HEK293 (cell line): ENCODE data around the gene TSLP.

Experiments used
- CTCF ChIA-PET: fragments of 350-600 bp; formaldehyde crosslinking; extraction: SDS; loops from one replicate; lab custom pipeline; 2021; ENCODE audit warnings: antibody characterized with exemption; lab: Yijun Ruan, JAX
- POLR2A ChIA-PET: fragments of 300-600 bp; formaldehyde crosslinking; extraction: SDS; loops from one replicate; lab custom pipeline; 2020; ENCODE audit warnings: antibody characterized with exemption, inconsistent platforms; lab: Yijun Ruan, JAX
- H3K27ac ChIP-seq: fragments of 200-500 bp; sonication (Bioruptor generic); 2 replicates; pipeline ENCODE4 v1.5.1; 2014; ENCODE audit warnings: low read depth, low read length, control low read depth, inconsistent platforms; ENCODE audit errors: extremely low read depth
- H3K36me3 ChIP-seq, 2 experiments: fragments of 200-500 bp in 1 of 2; sonication (Bioruptor generic) in 1 of 2; 1 replicate in 1 of 2; 2 replicates in 1 of 2; pipeline ENCODE4 v1.5.1; 2014 to 2017; ENCODE audit warnings: inconsistent platforms in 2 of 2, low read length in 2 of 2; ENCODE audit not compliant: control insufficient read depth in 2 of 2, insufficient read depth in 1 of 2
- H3K4me1 ChIP-seq: fragments of 200-500 bp; sonication (Bioruptor generic); 2 replicates; pipeline ENCODE4 v1.5.1; 2014; ENCODE audit warnings: mild to moderate bottlenecking, low read length, inconsistent platforms; ENCODE audit not compliant: control insufficient read depth, insufficient read depth
- H3K4me3 ChIP-seq: 2 replicates; pipeline ENCODE4 v1.5.1; 2011; ENCODE audit warnings: low read depth, mild to moderate bottlenecking, control low read depth, low read length, moderate library complexity
- H3K9me3 ChIP-seq: fragments of 200-500 bp; sonication (Bioruptor generic); 2 replicates; pipeline ENCODE4 v1.5.1; 2014; ENCODE audit warnings: low read depth, low read length, inconsistent platforms; ENCODE audit not compliant: control insufficient read depth, insufficient read depth
- FEZF1 ChIP-seq: fragments of 450-650 bp; formaldehyde crosslinking; IDR thresholded peaks from 2 replicates; pipeline ENCODE4 v1.5.1; 2016; ENCODE audit warnings: missing biosample characterization, missing genetic modification characterization
- GLIS2 ChIP-seq: fragments of 450-650 bp; formaldehyde crosslinking; IDR thresholded peaks from 2 replicates; pipeline ENCODE4 v1.5.1; 2016; ENCODE audit warnings: missing biosample characterization, missing genetic modification characterization
- MZF1 ChIP-seq: fragments of 450-650 bp; formaldehyde crosslinking; IDR thresholded peaks from 2 replicates; pipeline ENCODE4 v1.5.1; 2017; ENCODE audit warnings: missing biosample characterization, missing genetic modification characterization, borderline replicate concordance
- ZNF174 ChIP-seq: fragments of 450-650 bp; formaldehyde crosslinking; IDR thresholded peaks from 2 replicates; pipeline ENCODE4 v1.5.0; 2017; ENCODE audit warnings: missing biosample characterization, mild to moderate bottlenecking, missing genetic modification characterization
- ZNF221 ChIP-seq: fragments of 450-650 bp; formaldehyde crosslinking; IDR thresholded peaks from 2 replicates; pipeline ENCODE4 v1.5.1; 2017; ENCODE audit warnings: missing biosample characterization, missing genetic modification characterization, borderline replicate concordance
- ZNF48 ChIP-seq: fragments of 450-650 bp; formaldehyde crosslinking; IDR thresholded peaks from 2 replicates; pipeline ENCODE4 v1.5.1; 2016; ENCODE audit warnings: missing biosample characterization, missing genetic modification characterization
- ZNF624 ChIP-seq: fragments of 450-650 bp; formaldehyde crosslinking; IDR thresholded peaks from 2 replicates; pipeline ENCODE4 v1.5.1; 2017; ENCODE audit warnings: missing biosample characterization, missing genetic modification characterization
- ZNF664 ChIP-seq: fragments of 450-650 bp; formaldehyde crosslinking; IDR thresholded peaks from 2 replicates; pipeline ENCODE4 v1.5.1; 2016; ENCODE audit warnings: missing biosample characterization, missing genetic modification characterization
- ZXDB ChIP-seq: fragments of 450-650 bp; formaldehyde crosslinking; IDR thresholded peaks from 2 replicates; pipeline ENCODE4 v1.5.1; 2016; ENCODE audit warnings: missing biosample characterization, missing genetic modification characterization
- TF ChIP-seq, protein P1 (sequence below): fragments of 450-650 bp; IDR thresholded peaks from 2 replicates; pipeline ENCODE4 v1.5.1; 2018; ENCODE audit warnings: missing biosample characterization, mild to moderate bottlenecking, missing genetic modification characterization
- TF ChIP-seq, protein P2 (sequence below): fragments of 450-650 bp; formaldehyde crosslinking; IDR thresholded peaks from 2 replicates; pipeline ENCODE4 v1.5.1; 2016; ENCODE audit warnings: missing biosample characterization, missing genetic modification characterization
- TF ChIP-seq, protein P3 (sequence below): fragments of 450-650 bp; formaldehyde crosslinking; IDR thresholded peaks from 2 replicates; pipeline ENCODE4 v1.5.1; 2016; ENCODE audit warnings: missing biosample characterization, missing genetic modification characterization
- TF ChIP-seq, protein P4 (sequence below): fragments of 450-650 bp; formaldehyde crosslinking; IDR thresholded peaks from 2 replicates; pipeline ENCODE4 v1.5.1; 2016; ENCODE audit warnings: missing biosample characterization, missing genetic modification characterization

Gene TSLP

DNA sequence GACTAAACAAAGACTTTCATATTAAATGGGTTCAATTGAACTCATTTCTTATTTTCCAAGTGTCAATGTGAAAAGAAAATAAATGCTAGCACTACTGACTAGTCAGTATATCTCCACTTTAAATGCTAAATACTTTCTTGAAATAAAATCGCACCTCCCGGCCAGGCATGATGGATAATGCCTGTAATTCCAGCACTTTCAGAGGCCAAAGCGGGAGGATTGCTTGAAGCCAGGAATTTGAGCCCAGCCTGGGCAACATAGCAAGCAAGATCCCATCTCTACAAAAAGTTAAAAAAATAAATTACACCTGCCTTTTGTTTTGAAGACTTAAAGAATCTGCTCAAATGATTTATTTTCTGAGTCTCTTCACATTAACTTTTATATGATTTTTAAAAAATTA lies 55.4 kb downstream of the TSLP start:
- H3K36me3 ChIP-seq, result peaks cover 24 to 44% of the 10 kb centered on the region in 2 experiments
- CTCF ChIA-PET, result no interaction called here
- POLR2A ChIA-PET, result no interaction called here

More for the DNA sequence above, 55.4 kb downstream of the TSLP start:
- Histone ChIP-seq H3K27ac (no peak overlapping the region), H3K9me3 (no peaks in the 10 kb centered on the region), H3K4me1 (no peaks in the 10 kb centered on the region), H3K4me3 (no peak overlapping the region)
- TF ChIP-seq, protein P1, sequence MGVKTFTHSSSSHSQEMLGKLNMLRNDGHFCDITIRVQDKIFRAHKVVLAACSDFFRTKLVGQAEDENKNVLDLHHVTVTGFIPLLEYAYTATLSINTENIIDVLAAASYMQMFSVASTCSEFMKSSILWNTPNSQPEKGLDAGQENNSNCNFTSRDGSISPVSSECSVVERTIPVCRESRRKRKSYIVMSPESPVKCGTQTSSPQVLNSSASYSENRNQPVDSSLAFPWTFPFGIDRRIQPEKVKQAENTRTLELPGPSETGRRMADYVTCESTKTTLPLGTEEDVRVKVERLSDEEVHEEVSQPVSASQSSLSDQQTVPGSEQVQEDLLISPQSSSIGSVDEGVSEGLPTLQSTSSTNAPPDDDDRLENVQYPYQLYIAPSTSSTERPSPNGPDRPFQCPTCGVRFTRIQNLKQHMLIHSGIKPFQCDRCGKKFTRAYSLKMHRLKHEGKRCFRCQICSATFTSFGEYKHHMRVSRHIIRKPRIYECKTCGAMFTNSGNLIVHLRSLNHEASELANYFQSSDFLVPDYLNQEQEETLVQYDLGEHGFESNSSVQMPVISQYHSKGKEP (tag by site-specific recombination), result no peak
- no peak for TF ChIP-seq ZXDB (tag by site-specific recombination)
- no peak for TF ChIP-seq GLIS2 (tag by site-specific recombination)
- TF ChIP-seq ZNF664, result no peak
- TF ChIP-seq FEZF1, result no peak
- TF ChIP-seq, protein P2, sequence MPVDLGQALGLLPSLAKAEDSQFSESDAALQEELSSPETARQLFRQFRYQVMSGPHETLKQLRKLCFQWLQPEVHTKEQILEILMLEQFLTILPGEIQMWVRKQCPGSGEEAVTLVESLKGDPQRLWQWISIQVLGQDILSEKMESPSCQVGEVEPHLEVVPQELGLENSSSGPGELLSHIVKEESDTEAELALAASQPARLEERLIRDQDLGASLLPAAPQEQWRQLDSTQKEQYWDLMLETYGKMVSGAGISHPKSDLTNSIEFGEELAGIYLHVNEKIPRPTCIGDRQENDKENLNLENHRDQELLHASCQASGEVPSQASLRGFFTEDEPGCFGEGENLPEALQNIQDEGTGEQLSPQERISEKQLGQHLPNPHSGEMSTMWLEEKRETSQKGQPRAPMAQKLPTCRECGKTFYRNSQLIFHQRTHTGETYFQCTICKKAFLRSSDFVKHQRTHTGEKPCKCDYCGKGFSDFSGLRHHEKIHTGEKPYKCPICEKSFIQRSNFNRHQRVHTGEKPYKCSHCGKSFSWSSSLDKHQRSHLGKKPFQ, result no peak
- no peak for TF ChIP-seq ZNF48 (tag by site-specific recombination)
- no peak for TF ChIP-seq ZNF624
- TF ChIP-seq, protein P3, sequence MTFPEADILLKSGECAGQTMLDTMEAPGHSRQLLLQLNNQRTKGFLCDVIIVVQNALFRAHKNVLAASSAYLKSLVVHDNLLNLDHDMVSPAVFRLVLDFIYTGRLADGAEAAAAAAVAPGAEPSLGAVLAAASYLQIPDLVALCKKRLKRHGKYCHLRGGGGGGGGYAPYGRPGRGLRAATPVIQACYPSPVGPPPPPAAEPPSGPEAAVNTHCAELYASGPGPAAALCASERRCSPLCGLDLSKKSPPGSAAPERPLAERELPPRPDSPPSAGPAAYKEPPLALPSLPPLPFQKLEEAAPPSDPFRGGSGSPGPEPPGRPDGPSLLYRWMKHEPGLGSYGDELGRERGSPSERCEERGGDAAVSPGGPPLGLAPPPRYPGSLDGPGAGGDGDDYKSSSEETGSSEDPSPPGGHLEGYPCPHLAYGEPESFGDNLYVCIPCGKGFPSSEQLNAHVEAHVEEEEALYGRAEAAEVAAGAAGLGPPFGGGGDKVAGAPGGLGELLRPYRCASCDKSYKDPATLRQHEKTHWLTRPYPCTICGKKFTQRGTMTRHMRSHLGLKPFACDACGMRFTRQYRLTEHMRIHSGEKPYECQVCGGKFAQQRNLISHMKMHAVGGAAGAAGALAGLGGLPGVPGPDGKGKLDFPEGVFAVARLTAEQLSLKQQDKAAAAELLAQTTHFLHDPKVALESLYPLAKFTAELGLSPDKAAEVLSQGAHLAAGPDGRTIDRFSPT (tag by site-specific recombination), result no peak
- no peak for TF ChIP-seq ZNF221 (tag by site-specific recombination)
- TF ChIP-seq ZNF174, result no peak
- TF ChIP-seq, protein P4, sequence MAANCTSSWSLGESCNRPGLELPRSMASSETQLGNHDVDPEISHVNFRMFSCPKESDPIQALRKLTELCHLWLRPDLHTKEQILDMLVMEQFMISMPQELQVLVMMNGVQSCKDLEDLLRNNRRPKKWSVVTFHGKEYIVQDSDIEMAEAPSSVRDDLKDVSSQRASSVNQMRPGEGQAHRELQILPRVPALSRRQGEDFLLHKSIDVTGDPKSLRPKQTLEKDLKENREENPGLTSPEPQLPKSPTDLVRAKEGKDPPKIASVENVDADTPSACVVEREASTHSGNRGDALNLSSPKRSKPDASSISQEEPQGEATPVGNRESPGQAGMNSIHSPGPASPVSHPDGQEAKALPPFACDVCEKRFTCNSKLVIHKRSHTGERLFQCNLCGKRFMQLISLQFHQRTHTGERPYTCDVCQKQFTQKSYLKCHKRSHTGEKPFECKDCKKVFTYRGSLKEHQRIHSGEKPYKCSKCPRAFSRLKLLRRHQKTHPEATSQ, result no peak
- no peak for TF ChIP-seq MZF1
